GM19467 (cell line): ENCODE results near the gene MBP.

Experiments
- ATAC-seq: cut with Tn5 transposase; IDR thresholded peaks from one replicate; pipeline ENCODE4 v1.9.1; 2021; ENCODE audit warnings: mild to moderate bottlenecking, moderate library complexity; ENCODE audit not compliant: unreplicated experiment

Gene MBP

DNA sequence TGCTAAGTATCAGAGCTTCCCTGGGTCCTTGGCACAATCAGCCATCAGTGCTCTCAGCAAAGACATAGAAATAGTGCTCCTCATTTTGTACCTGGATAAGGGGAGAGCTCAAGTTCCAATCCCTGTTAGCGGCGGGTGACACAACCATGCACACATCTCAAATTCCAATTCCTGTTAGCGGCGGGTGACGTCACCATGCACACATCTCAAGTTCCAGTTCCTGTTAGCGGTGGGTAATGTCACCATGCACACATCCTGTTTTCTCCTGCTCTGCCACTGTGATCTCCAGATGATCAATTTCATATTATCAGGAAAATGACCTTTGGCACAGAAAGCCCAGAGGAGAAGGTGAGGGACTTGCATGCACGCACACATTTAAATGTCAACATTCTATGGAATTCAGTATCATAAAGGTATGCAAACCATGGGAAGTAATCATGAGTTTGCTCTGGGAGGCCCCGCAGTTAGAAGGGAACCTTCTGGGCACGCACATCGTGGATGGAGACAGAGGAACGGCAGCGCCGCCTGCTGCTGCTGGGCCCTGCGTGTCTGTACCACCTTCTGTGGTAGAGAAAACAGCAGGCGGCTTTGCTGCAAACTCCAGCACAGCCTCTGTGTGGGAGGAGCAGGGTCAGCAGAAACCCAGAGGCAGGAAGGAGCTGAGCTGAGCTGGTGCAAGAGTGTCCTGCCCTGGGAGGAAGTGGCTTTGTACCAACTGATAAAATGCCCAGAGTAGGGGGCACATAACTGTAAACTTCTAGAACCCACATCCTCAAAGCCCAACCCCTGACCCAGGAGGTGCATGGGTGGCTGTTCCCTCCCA, 77.8 kb downstream of the MBP start:
- ATAC-seq: peak; percentile 85

DNA sequence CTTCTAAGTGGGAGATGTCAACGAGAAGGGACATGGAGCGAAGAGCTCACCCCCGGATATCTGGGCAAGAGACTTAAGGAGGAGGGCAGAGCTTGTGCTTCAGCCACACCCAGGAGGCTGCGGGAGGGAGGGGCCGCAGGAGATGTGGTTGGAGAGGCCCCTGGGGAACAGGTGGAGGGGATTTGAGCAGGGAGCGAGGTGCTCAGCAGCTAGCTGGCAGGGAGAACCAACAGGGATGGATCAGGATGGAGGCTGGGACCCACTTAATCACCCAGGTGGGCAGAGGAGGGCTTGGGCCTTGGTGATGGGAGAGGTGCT, 78.3 kb downstream of the MBP start:
- peak; percentile 22 for ATAC-seq

DNA sequence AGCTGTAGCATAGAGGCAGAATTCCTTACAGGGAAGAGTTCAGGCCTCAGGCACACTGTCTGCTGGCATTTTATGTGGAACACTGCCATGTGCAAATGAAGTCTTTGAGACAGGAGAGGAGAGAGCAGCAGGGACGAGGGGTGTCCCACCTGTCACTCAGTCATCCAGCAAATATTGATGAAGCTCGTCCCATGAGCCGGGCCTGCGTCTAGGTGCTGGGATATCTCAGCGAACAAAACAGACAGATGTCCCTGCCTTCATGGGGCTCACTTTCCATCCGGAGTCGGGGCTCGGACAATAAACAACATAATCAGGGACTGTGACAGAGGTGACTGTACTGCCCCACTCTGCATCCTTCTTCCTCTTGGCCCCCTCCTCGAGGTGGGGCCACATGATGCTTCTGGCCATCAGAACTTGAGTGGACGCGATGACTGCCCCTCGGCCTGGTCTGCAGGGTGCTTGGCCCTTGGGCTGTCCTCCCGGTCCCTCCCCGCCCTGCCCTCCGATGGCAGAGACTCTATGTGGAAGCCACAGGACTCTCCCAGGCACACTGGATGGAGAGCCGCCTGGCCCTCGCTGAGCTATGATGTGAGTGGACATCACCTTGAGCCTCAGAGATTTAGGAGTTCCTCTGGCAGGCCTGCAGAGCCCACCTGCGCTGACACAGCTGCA, 78.8 kb downstream of the MBP start:
- ATAC-seq: no peak

DNA sequence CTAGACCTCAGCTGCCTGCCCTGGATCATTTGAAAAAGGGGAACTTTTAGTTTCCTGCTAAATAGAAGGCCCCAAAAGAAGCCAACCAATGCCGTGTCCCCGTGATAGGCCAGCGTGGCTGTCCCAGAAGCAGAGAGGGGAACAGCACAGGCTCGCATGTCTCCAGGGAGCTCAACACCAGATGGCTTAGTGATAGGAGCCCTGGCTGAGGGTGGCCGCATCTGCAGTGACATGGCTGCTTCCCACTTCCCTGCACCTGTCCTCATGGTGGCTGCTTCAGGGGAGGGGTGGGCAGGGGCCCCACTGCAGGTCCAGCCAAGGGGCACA, 79.6 kb downstream of the MBP start:
- ATAC-seq: peak; percentile 29

GRCh38 chr18:77052297-77052982, 80.1 kb downstream of the MBP start:
- ATAC-seq: no peak

GRCh38 chr18:77051581-77052296, 80.8 kb downstream of the MBP start:
- ATAC-seq: no peak

GRCh38 chr18:77049938-77050337, 82.6 kb downstream of the MBP start:
- ATAC-seq: no peak

- ATAC-seq: no peak
Measured at GRCh38 chr18:77047803-77048419, 84.7 kb downstream of the MBP start.

GRCh38 chr18:77046994-77047393, 85.6 kb downstream of the MBP start:
- no peak for ATAC-seq

DNA sequence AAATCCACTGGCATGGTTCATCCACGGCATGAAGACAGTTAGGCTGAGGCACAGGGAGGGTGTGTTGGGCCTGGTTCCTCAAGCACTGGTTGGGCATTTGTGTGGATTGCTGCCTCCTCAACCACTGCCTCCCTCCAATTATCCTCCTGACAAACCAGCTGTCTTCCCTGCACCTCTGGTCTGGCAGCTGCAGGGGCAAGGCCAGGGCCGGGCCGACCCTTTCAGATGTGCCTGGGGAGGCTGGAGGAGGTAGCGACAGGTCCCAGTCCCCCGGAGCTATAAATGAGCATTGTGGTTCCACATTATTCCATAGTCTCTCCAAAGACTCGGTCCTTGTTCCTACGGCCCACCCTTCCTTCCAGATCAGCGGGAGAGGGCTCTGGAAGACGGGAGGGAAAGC, 86.2 kb downstream of the MBP start:
- no peak for ATAC-seq

- no peak for ATAC-seq
Measured at GRCh38 chr18:77045677-77046076, 86.9 kb downstream of the MBP start.

DNA sequence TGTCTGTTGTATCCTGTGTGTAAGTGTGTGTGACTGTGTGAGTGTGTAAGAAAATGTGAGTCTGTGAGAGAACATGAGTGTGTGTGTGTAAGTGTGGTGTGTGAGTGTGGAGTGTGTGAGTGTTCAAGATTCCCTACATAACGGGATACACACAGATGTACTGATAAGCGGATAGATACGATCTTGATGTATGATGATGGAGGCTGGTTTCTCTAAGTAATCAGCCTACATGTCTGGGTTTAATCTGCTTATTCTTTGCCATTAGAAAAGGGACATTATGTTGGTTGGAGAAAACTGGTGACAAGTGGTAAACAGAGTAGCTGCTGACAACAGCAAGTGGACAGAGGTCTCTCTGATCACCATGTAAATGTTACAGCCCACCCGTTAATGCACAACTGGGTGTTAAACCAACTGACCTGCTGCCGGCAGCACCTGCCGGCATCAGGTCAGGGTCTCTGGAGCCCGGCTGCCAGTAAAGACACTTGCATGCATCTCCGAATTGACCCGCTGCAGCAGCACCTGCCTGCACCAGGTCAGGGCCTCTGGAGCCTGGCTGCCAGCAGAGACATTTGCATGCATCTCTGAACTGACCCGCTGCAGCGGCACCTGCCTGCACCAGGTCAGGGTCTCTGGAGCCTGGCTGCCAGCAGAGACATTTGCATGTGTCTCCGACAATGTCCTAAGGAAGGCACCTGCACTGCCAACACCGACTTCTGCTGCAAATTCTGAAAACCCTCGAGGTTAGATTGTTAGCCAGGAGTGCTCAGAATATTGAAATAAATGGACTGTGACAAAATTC, 87.5 kb downstream of the MBP start:
- peak; percentile 52 for ATAC-seq

DNA sequence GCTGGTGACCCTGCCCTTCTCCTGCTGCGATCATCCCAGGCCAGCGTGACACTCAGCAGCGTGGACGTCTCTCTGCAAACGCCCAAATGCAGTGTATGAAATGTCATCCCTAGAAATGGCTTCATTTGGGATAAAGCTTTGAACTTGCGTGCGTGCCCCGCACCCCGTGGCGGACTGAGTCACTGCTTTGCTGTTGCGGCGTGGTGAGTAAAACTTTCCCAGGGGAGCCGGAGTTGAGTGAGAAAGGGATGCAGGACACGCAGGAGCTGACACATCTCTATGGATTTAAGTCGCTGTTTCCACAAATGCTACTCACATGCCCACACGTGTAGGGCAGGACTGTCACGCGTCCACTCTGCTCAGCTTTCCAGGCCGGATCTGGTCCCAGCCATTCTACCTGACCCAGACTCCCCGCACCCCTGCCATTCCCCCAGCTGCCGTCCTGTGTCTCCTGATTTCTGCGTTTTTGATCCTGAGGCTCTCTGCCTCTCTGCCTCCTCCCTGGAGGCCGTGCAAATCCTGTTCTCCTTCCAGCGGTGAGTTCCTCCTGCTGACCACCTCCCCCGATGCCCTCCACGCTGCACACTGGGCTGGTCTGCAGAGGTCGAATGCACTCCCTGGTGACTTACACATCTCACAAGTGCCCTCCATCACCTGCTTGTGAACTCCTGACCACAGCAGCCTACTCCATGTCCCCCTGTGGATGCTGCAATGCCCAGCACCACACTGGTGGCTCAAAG, 88.9 kb downstream of the MBP start:
- no peak for ATAC-seq

DNA sequence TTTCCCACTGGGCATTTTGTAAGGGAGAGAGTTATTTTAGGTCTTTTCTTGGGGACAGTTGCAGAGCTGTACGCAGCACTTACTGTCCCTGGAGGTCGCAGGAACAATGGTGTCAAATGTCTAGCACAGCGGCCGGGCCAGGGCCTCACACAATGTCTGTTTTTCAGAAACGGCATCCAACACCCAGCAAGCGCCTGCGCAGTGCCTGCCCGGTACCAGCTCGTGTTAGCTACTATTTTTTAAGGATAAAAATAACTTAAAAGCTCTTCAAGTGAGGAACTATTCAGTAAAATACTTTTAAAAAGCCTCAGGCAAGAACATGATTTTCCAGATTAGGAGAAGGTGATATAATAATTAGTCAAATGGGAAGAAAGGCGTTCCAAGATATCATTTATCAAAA, 90.0 kb downstream of the MBP start:
- no peak for ATAC-seq

DNA sequence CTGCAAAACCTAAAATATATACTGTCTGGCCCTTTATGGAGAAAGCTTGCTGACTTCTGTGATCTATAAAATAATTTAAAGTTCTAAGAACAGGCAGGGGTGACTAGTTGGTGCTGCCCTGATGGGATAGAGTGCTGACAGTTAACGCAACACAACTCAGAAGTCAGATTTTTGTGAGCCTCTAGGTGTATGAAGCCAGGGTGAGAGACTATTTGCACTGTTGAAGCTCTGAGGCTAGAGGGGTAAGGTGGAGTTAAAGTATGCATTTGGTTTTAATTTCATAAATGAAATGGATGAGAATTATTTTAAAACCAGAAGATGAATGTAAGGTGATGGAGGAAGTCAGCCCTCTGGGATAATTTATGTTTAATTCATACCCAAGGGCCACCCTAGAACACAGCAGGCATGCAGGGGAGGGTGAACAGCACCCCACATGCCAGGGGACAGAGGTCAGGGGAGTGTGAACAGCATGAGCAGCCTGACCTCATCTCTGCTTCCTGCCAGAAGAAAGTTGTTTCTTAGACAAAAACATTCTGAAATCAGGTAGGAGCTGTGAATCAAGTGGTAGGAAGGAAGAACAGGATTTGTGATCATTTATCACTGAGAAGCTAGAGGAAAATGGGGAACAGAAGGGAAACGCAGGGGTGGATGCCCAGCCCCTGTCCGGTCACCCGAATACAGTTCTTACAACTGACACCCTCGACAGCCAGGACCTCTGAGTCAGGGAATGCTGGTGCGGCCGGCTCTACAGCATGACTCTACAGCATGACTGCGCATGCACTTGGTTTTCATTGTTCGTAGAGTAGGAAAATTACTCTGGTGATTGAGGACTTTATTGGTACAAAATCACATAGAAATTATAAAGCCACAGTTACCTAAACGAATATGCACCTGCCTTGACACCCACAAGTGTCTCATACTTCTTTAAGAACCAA, 93.1 kb downstream of the MBP start:
- ATAC-seq: no peak

GRCh38 chr18:77038182-77038858, 94.3 kb downstream of the MBP start:
- ATAC-seq: no peak

- ATAC-seq: no peak
Measured at GRCh38 chr18:77037567-77037966, 95.0 kb downstream of the MBP start.
